B cell (primary cell): ENCODE results near the gene ZNF280A.

Source experiments
- EZH2 ChIP-seq: IDR thresholded peaks from 2 replicates; pipeline ENCODE4 v1.6.1; 2012; ENCODE audit warnings: borderline replicate concordance, low read depth, mild to moderate bottlenecking, moderate library complexity, low read length; ENCODE audit not compliant: insufficient read depth, poor library complexity, severe bottlenecking
- TF ChIP-seq, protein P1 (sequence below): fragments of 200-600 bp; IDR thresholded peaks from one replicate; pipeline ENCODE4 v1.8.0; 2022; ENCODE audit warnings: antibody characterized with exemption, mild to moderate bottlenecking

DNA sequence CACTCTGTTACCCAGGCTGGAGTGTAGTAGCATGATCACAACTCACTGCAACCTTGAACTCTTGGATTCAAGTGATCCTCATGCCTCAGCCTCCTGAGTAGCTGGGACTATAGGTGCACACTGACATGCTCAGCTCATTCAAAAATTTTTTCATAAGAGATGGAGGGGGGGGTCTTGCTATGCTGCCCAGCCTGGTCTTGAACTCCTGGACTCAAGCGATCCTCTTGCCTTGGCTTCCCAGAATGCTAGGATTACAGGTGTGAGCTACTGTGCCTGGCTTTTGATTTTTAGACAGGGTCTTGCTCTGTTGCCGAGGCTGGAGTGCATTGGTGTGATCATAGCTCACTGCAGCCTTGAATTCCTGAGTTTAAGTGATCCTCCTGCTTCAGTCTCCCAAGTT, 25.0 kb upstream of the ZNF280A start:
- TF ChIP-seq, protein P1, sequence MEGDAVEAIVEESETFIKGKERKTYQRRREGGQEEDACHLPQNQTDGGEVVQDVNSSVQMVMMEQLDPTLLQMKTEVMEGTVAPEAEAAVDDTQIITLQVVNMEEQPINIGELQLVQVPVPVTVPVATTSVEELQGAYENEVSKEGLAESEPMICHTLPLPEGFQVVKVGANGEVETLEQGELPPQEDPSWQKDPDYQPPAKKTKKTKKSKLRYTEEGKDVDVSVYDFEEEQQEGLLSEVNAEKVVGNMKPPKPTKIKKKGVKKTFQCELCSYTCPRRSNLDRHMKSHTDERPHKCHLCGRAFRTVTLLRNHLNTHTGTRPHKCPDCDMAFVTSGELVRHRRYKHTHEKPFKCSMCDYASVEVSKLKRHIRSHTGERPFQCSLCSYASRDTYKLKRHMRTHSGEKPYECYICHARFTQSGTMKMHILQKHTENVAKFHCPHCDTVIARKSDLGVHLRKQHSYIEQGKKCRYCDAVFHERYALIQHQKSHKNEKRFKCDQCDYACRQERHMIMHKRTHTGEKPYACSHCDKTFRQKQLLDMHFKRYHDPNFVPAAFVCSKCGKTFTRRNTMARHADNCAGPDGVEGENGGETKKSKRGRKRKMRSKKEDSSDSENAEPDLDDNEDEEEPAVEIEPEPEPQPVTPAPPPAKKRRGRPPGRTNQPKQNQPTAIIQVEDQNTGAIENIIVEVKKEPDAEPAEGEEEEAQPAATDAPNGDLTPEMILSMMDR = no peak
- TF ChIP-seq EZH2 = no peak
